Measurements from ENCODE around the gene RAI14. TPM values are rescaled to one million over a fixed set of nuclear protein-coding genes. Genes with fewer than 3 reads are reported as not detected.

The RAI14 gene
- total RNA-seq, 4 donors from 2014 or later = 24.2 to 40.1 (median 28.0) TPM

DNA sequence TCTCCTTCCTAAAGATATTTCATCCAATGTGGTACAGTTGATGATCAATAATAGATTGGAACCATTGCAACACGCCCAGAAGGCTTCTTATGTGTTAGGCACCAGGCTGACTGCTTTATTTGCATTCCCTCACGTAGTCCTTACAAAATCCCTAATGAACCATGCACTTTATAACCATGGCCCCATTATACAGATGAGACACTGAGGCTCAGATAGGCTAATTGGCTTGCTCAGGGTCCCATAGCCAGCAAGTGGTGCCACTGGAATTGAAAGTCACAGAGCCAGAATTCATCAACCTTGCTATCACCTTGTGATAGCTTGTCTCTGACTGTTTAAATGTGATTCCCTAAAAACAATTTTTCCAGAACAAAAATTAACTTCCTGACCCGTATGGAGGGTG is 27.8 kb upstream of the RAI14 start:
- Histone ChIP-seq H3K9me3 (no peaks in the 10 kb centered on the region), H3K4me1 (peaks cover 2% of the 10 kb centered on the region), H3K27me3 (no peaks in the 10 kb centered on the region), H3K4me3 (no peak overlapping the region), H3K36me3 (no peaks in the 10 kb centered on the region), H3K27ac (no peak overlapping the region)
- TF ChIP-seq CTCF (IDR thresholded peaks at IDR 0.05) = no peak
- no peak for TF ChIP-seq POLR2A (IDR thresholded peaks at IDR 0.05)
- no peak for TF ChIP-seq EP300 (IDR thresholded peaks at IDR 0.05)
- TF ChIP-seq POLR2AphosphoS5 (IDR thresholded peaks at IDR 0.05) = no peak
- DNase-seq (ENCODE audit: low spot score in 2 of 2) = no peak
- 84% methylated on average over 3 of the region's 3 CpGs for whole genome bisulfite sequencing

- Histone ChIP-seq H3K27me3 (no peaks in the 10 kb centered on the region), H3K9me3 (no peaks in the 10 kb centered on the region), H3K4me3 (no peak overlapping the region), H3K36me3 (no peaks in the 10 kb centered on the region), H3K4me1 (no peaks in the 10 kb centered on the region), H3K27ac (no peak overlapping the region)
- DNase-seq (ENCODE audit: low spot score in 2 of 2) = no peak
- 96% methylated on average over 4 of the region's 4 CpGs for WGBS
- TF ChIP-seq CTCF (IDR thresholded peaks at IDR 0.05) (no peak), POLR2A (IDR thresholded peaks at IDR 0.05) (no peak), EP300 (IDR thresholded peaks at IDR 0.05) (no peak), POLR2AphosphoS5 (IDR thresholded peaks at IDR 0.05) (no peak)
Measured at GRCh38 chr5:34630596-34630995, 25.5 kb upstream of the RAI14 start.

DNA sequence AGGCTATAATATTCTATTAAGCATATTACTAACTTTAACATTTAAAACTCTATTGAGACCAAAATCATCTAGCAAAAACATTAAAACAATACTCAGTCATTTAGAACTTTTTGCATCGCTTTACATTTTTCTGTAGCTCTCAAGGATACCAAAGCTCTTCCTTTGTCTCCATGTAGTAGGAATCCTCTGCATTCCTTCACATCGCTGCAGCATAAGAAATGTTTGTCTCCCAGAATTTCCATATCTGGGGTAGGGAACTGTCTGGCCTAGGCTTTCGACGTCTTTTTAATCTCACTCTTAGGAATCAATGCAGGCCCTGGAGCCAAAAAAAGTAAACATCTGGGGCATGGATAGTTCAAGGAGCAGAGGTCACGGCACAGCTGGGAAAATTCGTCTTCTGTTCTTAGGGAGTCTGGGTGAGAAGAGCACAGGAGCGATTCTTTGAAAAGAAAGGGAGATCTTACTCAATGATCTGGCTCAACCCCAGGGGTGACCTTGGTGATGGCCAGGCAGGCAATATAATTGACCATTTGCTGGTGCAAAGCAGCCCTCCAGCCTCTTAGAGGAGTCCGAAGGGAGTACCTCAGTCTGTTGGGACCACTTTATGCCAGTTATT is 23.2 kb upstream of the RAI14 start:
- DNase-seq (ENCODE audit: low spot score in 2 of 2) = no peak
- Histone ChIP-seq H3K27me3 (no peaks in the 10 kb centered on the region), H3K4me3 (no peak overlapping the region), H3K9me3 (no peaks in the 10 kb centered on the region), H3K27ac (no peak overlapping the region), H3K36me3 (no peaks in the 10 kb centered on the region), H3K4me1 (no peaks in the 10 kb centered on the region)
- 82% methylated on average over 8 of the region's 8 CpGs for WGBS
- no peak for TF ChIP-seq CTCF (IDR thresholded peaks at IDR 0.05)
- no peak for TF ChIP-seq POLR2AphosphoS5 (IDR thresholded peaks at IDR 0.05)
- TF ChIP-seq POLR2A (IDR thresholded peaks at IDR 0.05) = no peak
- TF ChIP-seq EP300 (IDR thresholded peaks at IDR 0.05) = no peak

DNA sequence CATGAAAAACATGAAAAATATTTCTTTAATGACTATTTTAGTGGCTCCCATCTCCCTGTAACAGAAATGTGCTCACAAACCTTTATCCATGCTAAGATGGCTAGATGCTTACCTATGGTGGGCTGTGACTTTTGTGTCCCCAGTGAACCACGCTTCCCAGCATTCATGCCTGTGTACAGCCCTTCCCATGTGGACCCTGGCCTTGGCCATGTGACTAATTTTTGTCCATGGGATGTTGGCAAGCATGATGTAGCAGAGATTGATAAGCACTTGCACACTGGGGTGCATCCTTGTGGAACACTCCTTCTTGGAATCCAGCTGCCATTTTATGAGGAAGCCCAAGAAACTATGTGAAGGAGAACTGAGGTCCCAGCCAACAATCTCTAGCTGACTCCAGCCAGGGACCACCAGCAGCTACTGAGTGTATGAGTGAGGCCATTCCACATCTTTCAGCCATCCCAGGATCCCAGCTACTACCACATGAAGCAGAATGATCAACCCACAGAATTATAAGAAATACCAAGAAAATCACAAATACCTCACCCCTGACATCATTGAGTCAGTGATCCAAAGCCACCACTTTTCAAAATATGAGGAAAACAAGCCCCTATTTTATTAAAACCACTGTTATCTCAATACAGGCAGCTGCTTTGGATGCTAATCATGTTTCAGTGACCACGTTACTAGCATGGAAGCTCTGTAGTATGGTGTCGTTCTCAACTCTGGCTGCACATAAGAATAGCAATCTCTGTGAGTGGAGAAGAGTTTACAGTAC is 16.1 kb upstream of the RAI14 start:
- H3K4me1 ChIP-seq = no peaks in the 10 kb centered on the region
- H3K4me3 ChIP-seq = no peak overlapping the region
- H3K27ac ChIP-seq = no peak overlapping the region
- DNase-seq (ENCODE audit: low spot score in 2 of 2) = no peak
- WGBS = 78% methylated on average over 3 of the region's 3 CpGs
- H3K27me3 ChIP-seq = no peaks in the 10 kb centered on the region
- TF ChIP-seq EP300 (IDR thresholded peaks at IDR 0.05) (no peak), CTCF (IDR thresholded peaks at IDR 0.05) (no peak), POLR2AphosphoS5 (IDR thresholded peaks at IDR 0.05) (no peak), POLR2A (IDR thresholded peaks at IDR 0.05) (no peak)
- no peaks in the 10 kb centered on the region for H3K36me3 ChIP-seq
- H3K9me3 ChIP-seq = no peaks in the 10 kb centered on the region

DNA sequence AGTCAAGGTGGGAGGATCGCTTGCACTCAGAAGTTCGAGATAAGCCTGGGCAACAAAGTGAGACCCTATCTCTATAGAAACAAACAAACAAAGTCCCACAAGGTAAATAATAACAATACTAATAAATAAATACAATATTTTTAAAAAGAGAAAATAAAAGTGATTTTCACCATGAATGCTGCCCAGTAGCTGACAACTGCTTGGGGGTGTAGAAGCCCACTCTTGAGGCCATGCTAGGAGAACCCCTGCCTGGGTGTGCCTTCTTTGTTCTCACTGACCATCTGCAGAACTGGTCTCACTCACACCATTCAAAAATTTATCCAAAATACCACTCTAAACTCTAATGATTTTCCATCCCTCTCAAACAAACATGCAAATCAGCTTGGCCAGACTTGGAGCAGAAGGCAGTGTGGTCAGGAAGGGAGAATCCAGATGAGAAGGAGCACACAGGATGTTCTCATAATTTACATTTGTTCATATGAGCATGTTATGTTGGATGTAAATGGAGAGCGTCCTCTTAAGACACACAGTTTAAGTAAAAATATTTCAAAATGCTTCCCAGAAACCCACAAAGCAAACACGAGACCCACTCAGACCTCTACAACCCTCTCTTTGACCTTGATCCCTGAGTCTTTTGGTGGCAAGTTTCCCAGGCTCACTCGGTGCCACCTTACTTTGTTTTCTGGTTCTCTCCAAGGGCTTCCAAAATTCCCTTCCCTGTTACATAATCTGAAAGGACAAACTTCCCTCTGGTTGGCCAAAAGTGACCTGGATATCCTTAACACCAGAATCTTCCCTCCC is 7.9 kb upstream of the RAI14 start:
- 64% methylated on average over 5 of the region's 5 CpGs for WGBS
- H3K27ac ChIP-seq = no peak overlapping the region
- no peaks in the 10 kb centered on the region for H3K27me3 ChIP-seq
- H3K4me1 ChIP-seq = no peaks in the 10 kb centered on the region
- H3K36me3 ChIP-seq = no peaks in the 10 kb centered on the region
- no peak overlapping the region for H3K4me3 ChIP-seq
- no peaks in the 10 kb centered on the region for H3K9me3 ChIP-seq
- DNase-seq (ENCODE audit: low spot score in 2 of 2) = no peak
- TF ChIP-seq POLR2AphosphoS5 (IDR thresholded peaks at IDR 0.05) (no peak), POLR2A (IDR thresholded peaks at IDR 0.05) (no peak)
